ENCODE results near the gene PARD3.

Gene PARD3

DNA sequence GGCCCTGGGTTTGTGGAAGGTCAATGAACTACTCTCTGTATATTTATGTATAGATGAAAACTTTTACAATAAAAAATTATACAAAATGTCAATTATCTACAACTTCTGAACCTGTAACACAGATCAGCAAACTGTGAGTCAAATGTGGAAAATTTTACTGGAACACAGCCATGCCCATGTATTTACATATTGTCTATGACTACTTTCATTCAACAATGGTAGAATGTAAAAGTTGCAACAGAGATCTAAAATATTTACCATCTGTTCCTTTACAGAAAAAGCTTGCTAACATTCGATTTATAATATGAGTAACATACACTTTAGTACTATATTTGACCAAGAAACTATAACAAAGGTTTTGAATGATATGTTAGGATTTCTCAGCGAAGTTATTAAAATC is 481.6 kb downstream of the PARD3 start:
- Histone ChIP-seq H3K9ac (ENCODE audit: low read depth in 1 of 2, low read length in 2 of 2) (no peak overlapping the region), H3K4me3 (ENCODE audit: low read depth in 1 of 2, low read length in 2 of 2) (no peak overlapping the region), H3K27me3 (ENCODE audit: control insufficient read depth in 1 of 2, insufficient read depth in 2 of 2, low read length in 2 of 2) (no peaks in the 10 kb centered on the region), H3K9me3 (ENCODE audit: control insufficient read depth in 1 of 2, low read length in 2 of 2) (no peaks in the 10 kb centered on the region), H3K27ac (ENCODE audit: low read depth, low read length) (no peak overlapping the region), H3K36me3 (ENCODE audit: control insufficient read depth in 1 of 2, insufficient read depth in 2 of 2, low read length in 2 of 2) (no peaks in the 10 kb centered on the region), H3K4me1 (ENCODE audit: control insufficient read depth in 1 of 2, insufficient read depth in 2 of 2, low read length in 2 of 2) (no peaks in the 10 kb centered on the region)

- no peak overlapping the region for H3K4me3 ChIP-seq (ENCODE audit: low read depth in 1 of 2, low read length in 2 of 2)
- no peak overlapping the region for H3K9ac ChIP-seq (ENCODE audit: low read depth in 1 of 2, low read length in 2 of 2)
- H3K27me3 ChIP-seq (ENCODE audit: control insufficient read depth in 1 of 2, insufficient read depth in 2 of 2, low read length in 2 of 2) = no peaks in the 10 kb centered on the region
- no peaks in the 10 kb centered on the region for H3K9me3 ChIP-seq (ENCODE audit: control insufficient read depth in 1 of 2, low read length in 2 of 2)
- H3K4me1 ChIP-seq (ENCODE audit: control insufficient read depth in 1 of 2, insufficient read depth in 2 of 2, low read length in 2 of 2) = no peaks in the 10 kb centered on the region
- H3K36me3 ChIP-seq (ENCODE audit: control insufficient read depth in 1 of 2, insufficient read depth in 2 of 2, low read length in 2 of 2) = no peaks in the 10 kb centered on the region
- no peak overlapping the region for H3K27ac ChIP-seq (ENCODE audit: low read depth, low read length)
These were observed 487.9 kb downstream of the PARD3 start for GRCh38 chr10:34327184-34327583.

- Histone ChIP-seq H3K4me1 (ENCODE audit: control insufficient read depth in 1 of 2, insufficient read depth in 2 of 2, low read length in 2 of 2) (peaks cover 6 to 17% of the 10 kb centered on the region in 2 donors), H3K9me3 (ENCODE audit: control insufficient read depth in 1 of 2, low read length in 2 of 2) (no peaks in the 10 kb centered on the region), H3K9ac (ENCODE audit: low read depth in 1 of 2, low read length in 2 of 2) (no peak overlapping the region), H3K27me3 (ENCODE audit: control insufficient read depth in 1 of 2, insufficient read depth in 2 of 2, low read length in 2 of 2) (no peaks in the 10 kb centered on the region), H3K36me3 (ENCODE audit: control insufficient read depth in 1 of 2, insufficient read depth in 2 of 2, low read length in 2 of 2) (no peaks in the 10 kb centered on the region), H3K27ac (ENCODE audit: low read depth, low read length) (no peak overlapping the region), H3K4me3 (ENCODE audit: low read depth in 1 of 2, low read length in 2 of 2) (no peak overlapping the region)
These were observed 491.9 kb downstream of the PARD3 start for GRCh38 chr10:34323192-34323591.

- peaks cover 6 to 17% of the 10 kb centered on the region in 2 donors for H3K4me1 ChIP-seq (ENCODE audit: control insufficient read depth in 1 of 2, insufficient read depth in 2 of 2, low read length in 2 of 2)
- no peak overlapping the region for H3K9ac ChIP-seq (ENCODE audit: low read depth in 1 of 2, low read length in 2 of 2)
- H3K27ac ChIP-seq (ENCODE audit: low read depth, low read length) = no peak overlapping the region
- no peaks in the 10 kb centered on the region for H3K9me3 ChIP-seq (ENCODE audit: control insufficient read depth in 1 of 2, low read length in 2 of 2)
- H3K27me3 ChIP-seq (ENCODE audit: control insufficient read depth in 1 of 2, insufficient read depth in 2 of 2, low read length in 2 of 2) = no peaks in the 10 kb centered on the region
- H3K4me3 ChIP-seq (ENCODE audit: low read depth in 1 of 2, low read length in 2 of 2) = no peak overlapping the region
- no peaks in the 10 kb centered on the region for H3K36me3 ChIP-seq (ENCODE audit: control insufficient read depth in 1 of 2, insufficient read depth in 2 of 2, low read length in 2 of 2)
These were observed 494.8 kb downstream of the PARD3 start for GRCh38 chr10:34320265-34320664.

DNA sequence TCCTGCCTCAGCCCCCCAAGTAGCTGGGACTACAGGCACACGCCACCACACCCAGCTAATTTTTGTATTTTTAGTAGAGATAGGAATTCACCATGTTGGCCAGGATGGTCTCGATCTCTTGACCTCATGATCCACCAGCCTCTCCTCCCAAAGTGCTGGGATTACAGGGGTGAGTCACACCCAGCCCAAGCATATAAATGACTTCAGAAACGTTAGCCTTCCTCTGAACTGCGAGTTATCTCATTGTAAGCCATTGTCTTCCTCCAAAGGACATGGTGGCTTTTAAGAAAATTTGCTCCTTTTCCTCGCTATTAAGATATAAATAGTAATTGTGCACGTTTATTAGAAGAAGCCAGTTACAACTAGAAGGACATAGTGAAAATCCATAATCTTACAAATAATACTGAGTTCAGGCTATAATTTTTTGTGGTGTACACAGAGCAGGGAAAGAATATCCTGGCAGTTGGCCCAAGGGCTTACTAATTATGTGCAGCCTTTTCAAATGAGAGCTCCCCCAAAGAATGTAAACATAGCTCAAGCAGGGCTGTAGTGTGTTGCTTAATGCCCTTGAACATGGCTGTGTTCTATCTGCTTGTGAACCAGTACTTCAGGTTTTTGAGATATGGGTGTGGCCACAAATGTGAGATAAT is 495.8 kb downstream of the PARD3 start:
- Histone ChIP-seq H3K27ac (ENCODE audit: low read depth, low read length) (no peak overlapping the region), H3K9me3 (ENCODE audit: control insufficient read depth in 1 of 2, low read length in 2 of 2) (no peaks in the 10 kb centered on the region), H3K36me3 (ENCODE audit: control insufficient read depth in 1 of 2, insufficient read depth in 2 of 2, low read length in 2 of 2) (no peaks in the 10 kb centered on the region)

GRCh38 chr10:34316154-34316553 is 498.9 kb downstream of the PARD3 start:
- Histone ChIP-seq H3K4me1 (ENCODE audit: control insufficient read depth in 1 of 2, insufficient read depth in 2 of 2, low read length in 2 of 2) (peaks cover 6 to 17% of the 10 kb centered on the region in 2 donors), H3K27ac (ENCODE audit: low read depth, low read length) (no peak overlapping the region), H3K9me3 (ENCODE audit: control insufficient read depth in 1 of 2, low read length in 2 of 2) (no peaks in the 10 kb centered on the region), H3K4me3 (ENCODE audit: low read depth in 1 of 2, low read length in 2 of 2) (no peak overlapping the region), H3K9ac (ENCODE audit: low read depth in 1 of 2, low read length in 2 of 2) (no peak overlapping the region), H3K36me3 (ENCODE audit: control insufficient read depth in 1 of 2, insufficient read depth in 2 of 2, low read length in 2 of 2) (no peaks in the 10 kb centered on the region), H3K27me3 (ENCODE audit: control insufficient read depth in 1 of 2, insufficient read depth in 2 of 2, low read length in 2 of 2) (no peaks in the 10 kb centered on the region)

More for the DNA sequence above, 495.8 kb downstream of the PARD3 start:
- H3K4me3 ChIP-seq (ENCODE audit: low read depth in 1 of 2, low read length in 2 of 2) = no peak overlapping the region
- no peaks in the 10 kb centered on the region for H3K27me3 ChIP-seq (ENCODE audit: control insufficient read depth in 1 of 2, insufficient read depth in 2 of 2, low read length in 2 of 2)
- H3K9ac ChIP-seq (ENCODE audit: low read depth in 1 of 2, low read length in 2 of 2) = no peak overlapping the region
- H3K4me1 ChIP-seq (ENCODE audit: control insufficient read depth in 1 of 2, insufficient read depth in 2 of 2, low read length in 2 of 2) = peaks cover 6 to 17% of the 10 kb centered on the region in 2 donors

DNA sequence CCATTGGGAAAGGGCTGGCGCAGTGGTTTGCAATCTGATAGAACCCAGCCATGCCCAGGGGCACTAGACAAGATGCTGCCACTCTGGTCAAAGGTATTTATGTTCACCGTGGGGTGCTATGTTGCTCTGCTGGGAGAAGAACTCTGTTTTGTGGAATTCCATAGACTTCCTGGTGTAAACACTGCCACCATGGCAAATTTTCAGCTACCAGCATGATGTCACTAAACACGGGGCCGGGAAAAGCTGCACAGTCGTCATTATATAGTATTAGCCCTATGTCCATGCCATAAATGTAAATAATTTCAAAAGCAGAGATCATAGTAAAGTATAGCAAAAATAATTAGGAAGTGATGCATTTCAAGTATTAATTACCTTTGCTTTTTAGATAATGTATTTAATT is 500.6 kb downstream of the PARD3 start:
- no peaks in the 10 kb centered on the region for H3K27me3 ChIP-seq (ENCODE audit: control insufficient read depth in 1 of 2, insufficient read depth in 2 of 2, low read length in 2 of 2)
- peaks cover 0 to 4% of the 10 kb centered on the region in 2 donors for H3K4me1 ChIP-seq (ENCODE audit: control insufficient read depth in 1 of 2, insufficient read depth in 2 of 2, low read length in 2 of 2)
- H3K9ac ChIP-seq (ENCODE audit: low read depth in 1 of 2, low read length in 2 of 2) = no peak overlapping the region
- H3K9me3 ChIP-seq (ENCODE audit: control insufficient read depth in 1 of 2, low read length in 2 of 2) = no peaks in the 10 kb centered on the region
- H3K4me3 ChIP-seq (ENCODE audit: low read depth in 1 of 2, low read length in 2 of 2) = no peak overlapping the region
- H3K36me3 ChIP-seq (ENCODE audit: control insufficient read depth in 1 of 2, insufficient read depth in 2 of 2, low read length in 2 of 2) = no peaks in the 10 kb centered on the region
- H3K27ac ChIP-seq (ENCODE audit: low read depth, low read length) = no peak overlapping the region

DNA sequence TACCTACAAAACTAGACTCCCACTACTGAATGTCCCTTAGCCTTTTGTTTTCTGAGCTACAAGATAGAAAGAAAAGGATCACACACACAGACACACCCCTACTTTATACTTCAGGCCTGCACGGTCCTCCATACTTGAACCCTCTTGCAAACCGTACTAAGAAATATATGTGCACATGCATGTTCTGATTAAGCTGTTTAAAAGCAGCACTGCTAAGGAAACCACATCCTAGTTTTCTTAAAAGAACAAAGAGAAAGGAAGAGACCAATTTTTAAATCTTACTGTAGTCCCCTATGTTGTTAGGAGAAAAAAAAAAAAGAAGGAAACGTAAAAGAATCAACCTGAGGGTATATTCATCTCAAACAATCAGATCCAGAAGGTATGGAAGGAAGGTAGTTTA is 501.2 kb downstream of the PARD3 start:
- H3K4me3 ChIP-seq (ENCODE audit: low read depth in 1 of 2, low read length in 2 of 2) = no peak overlapping the region
- H3K27ac ChIP-seq (ENCODE audit: low read depth, low read length) = no peak overlapping the region
- no peaks in the 10 kb centered on the region for H3K9me3 ChIP-seq (ENCODE audit: control insufficient read depth in 1 of 2, low read length in 2 of 2)
- no peak overlapping the region for H3K9ac ChIP-seq (ENCODE audit: low read depth in 1 of 2, low read length in 2 of 2)
- no peaks in the 10 kb centered on the region for H3K27me3 ChIP-seq (ENCODE audit: control insufficient read depth in 1 of 2, insufficient read depth in 2 of 2, low read length in 2 of 2)
- H3K36me3 ChIP-seq (ENCODE audit: control insufficient read depth in 1 of 2, insufficient read depth in 2 of 2, low read length in 2 of 2) = no peaks in the 10 kb centered on the region
- H3K4me1 ChIP-seq (ENCODE audit: control insufficient read depth in 1 of 2, insufficient read depth in 2 of 2, low read length in 2 of 2) = no peaks in the 10 kb centered on the region

DNA sequence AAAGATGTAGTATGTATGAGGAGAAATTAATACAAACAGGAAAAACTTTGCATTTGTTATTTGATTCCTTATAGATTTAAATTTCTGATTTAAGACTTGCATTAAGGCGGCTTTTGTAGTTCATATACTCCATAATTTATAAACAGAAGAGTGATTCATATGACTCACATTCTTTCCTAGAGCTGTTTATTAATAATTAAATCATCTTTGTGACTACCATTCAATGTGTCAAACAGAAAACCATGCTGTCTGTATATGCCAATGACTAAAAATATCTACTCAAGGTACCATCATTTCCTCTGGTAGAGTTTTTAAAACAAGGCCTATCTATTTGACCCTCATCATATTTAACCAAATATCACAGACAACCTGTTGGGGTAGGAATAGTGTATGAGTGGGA is 501.7 kb downstream of the PARD3 start:
- no peaks in the 10 kb centered on the region for H3K27me3 ChIP-seq (ENCODE audit: control insufficient read depth in 1 of 2, insufficient read depth in 2 of 2, low read length in 2 of 2)
- no peaks in the 10 kb centered on the region for H3K9me3 ChIP-seq (ENCODE audit: control insufficient read depth in 1 of 2, low read length in 2 of 2)
- H3K27ac ChIP-seq (ENCODE audit: low read depth, low read length) = no peak overlapping the region
- H3K36me3 ChIP-seq (ENCODE audit: control insufficient read depth in 1 of 2, insufficient read depth in 2 of 2, low read length in 2 of 2) = no peaks in the 10 kb centered on the region
- no peaks in the 10 kb centered on the region for H3K4me1 ChIP-seq (ENCODE audit: control insufficient read depth in 1 of 2, insufficient read depth in 2 of 2, low read length in 2 of 2)
- no peak overlapping the region for H3K9ac ChIP-seq (ENCODE audit: low read depth in 1 of 2, low read length in 2 of 2)
- H3K4me3 ChIP-seq (ENCODE audit: low read depth in 1 of 2, low read length in 2 of 2) = no peak overlapping the region

DNA sequence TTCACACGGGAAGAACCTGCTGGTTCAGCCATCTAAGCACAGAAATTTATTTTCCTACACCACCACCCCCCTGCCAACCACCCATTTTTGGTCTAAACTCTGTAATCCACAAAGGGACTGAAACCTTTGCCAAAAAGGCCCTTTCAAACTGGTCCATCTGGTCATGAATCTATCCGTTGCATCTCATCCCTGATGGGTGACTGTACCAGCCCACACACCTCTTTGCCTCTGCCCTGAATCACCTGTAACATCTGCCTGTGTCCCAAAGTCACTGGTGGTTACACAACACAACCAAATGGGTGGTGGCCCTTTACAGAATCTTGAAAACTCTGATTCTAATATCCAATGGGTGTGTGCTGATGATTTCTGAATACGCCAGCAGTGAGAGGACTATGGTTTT is 503.4 kb downstream of the PARD3 start:
- Histone ChIP-seq H3K9me3 (ENCODE audit: control insufficient read depth in 1 of 2, low read length in 2 of 2) (no peaks in the 10 kb centered on the region), H3K4me1 (ENCODE audit: control insufficient read depth in 1 of 2, insufficient read depth in 2 of 2, low read length in 2 of 2) (no peaks in the 10 kb centered on the region), H3K36me3 (ENCODE audit: control insufficient read depth in 1 of 2, insufficient read depth in 2 of 2, low read length in 2 of 2) (no peaks in the 10 kb centered on the region), H3K9ac (ENCODE audit: low read depth in 1 of 2, low read length in 2 of 2) (no peak overlapping the region), H3K27ac (ENCODE audit: low read depth, low read length) (no peak overlapping the region), H3K27me3 (ENCODE audit: control insufficient read depth in 1 of 2, insufficient read depth in 2 of 2, low read length in 2 of 2) (no peaks in the 10 kb centered on the region), H3K4me3 (ENCODE audit: low read depth in 1 of 2, low read length in 2 of 2) (no peak overlapping the region)

DNA sequence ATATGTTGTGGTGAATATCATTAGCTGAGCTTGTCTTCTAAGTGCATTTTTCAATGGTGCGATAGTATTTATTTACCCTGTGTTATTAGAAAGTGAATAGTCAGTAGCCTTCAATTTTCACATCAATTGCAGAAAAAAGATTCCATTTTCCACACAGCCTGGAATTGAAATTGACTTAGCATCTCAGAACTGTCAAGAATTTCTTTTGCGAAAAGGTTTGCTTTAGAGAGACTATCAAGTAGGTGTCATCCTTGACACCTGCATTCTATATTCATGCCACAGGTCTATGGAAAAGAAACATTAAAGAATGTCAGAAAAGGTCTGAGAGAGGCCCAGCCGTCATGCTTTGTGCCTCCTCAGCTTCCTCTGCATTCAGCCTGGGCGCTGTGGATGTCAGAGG is 504.9 kb downstream of the PARD3 start:
- H3K36me3 ChIP-seq (ENCODE audit: control insufficient read depth in 1 of 2, insufficient read depth in 2 of 2, low read length in 2 of 2) = no peaks in the 10 kb centered on the region
- no peak overlapping the region for H3K27ac ChIP-seq (ENCODE audit: low read depth, low read length)
- H3K27me3 ChIP-seq (ENCODE audit: control insufficient read depth in 1 of 2, insufficient read depth in 2 of 2, low read length in 2 of 2) = no peaks in the 10 kb centered on the region
- no peak overlapping the region for H3K9ac ChIP-seq (ENCODE audit: low read depth in 1 of 2, low read length in 2 of 2)
- no peak overlapping the region for H3K4me3 ChIP-seq (ENCODE audit: low read depth in 1 of 2, low read length in 2 of 2)
- H3K4me1 ChIP-seq (ENCODE audit: control insufficient read depth in 1 of 2, insufficient read depth in 2 of 2, low read length in 2 of 2) = no peaks in the 10 kb centered on the region
- H3K9me3 ChIP-seq (ENCODE audit: control insufficient read depth in 1 of 2, low read length in 2 of 2) = no peaks in the 10 kb centered on the region

Measured in duodenal mucosa (tissue), 2 donors.